ENCODE measurements around the gene AZU1.
"Not testable (repeated sequence)": the region's sequence is repeated elsewhere in the genome, so short reads cannot be mapped to it uniquely, and the experiment has no call there.

AZU1 gene

GRCh38 chr19:810077-810855 is 17.4 kb upstream of the AZU1 start:
- no peak for DNase-seq (ENCODE audit: low read depth in 1 of 2, low spot score in 1 of 2)

- no peak for DNase-seq (ENCODE audit: low read depth in 1 of 2, low spot score in 1 of 2)
Measured at GRCh38 chr19:810883-811489, 16.7 kb upstream of the AZU1 start.

GRCh38 chr19:811506-812048 is 16.1 kb upstream of the AZU1 start:
- DNase-seq (ENCODE audit: low read depth in 1 of 2, low spot score in 1 of 2) = no peak

GRCh38 chr19:812049-812746 is 15.4 kb upstream of the AZU1 start:
- DNase-seq (ENCODE audit: low read depth in 1 of 2, low spot score in 1 of 2) = no peak

GRCh38 chr19:812747-813218 is 14.9 kb upstream of the AZU1 start:
- no peak for DNase-seq (ENCODE audit: low read depth in 1 of 2, low spot score in 1 of 2)

- DNase-seq (ENCODE audit: low read depth in 1 of 2, low spot score in 1 of 2) = no peak
Measured at GRCh38 chr19:813219-814151, 14.2 kb upstream of the AZU1 start.

GRCh38 chr19:814152-815078 is 13.2 kb upstream of the AZU1 start:
- DNase-seq (ENCODE audit: low read depth in 1 of 2, low spot score in 1 of 2) = no peak

GRCh38 chr19:815079-815774 is 12.4 kb upstream of the AZU1 start:
- no peak for DNase-seq (ENCODE audit: low read depth in 1 of 2, low spot score in 1 of 2)

- DNase-seq (ENCODE audit: low read depth in 1 of 2, low spot score in 1 of 2) = no peak
Measured at GRCh38 chr19:815775-816499, 11.7 kb upstream of the AZU1 start.

GRCh38 chr19:816500-816857 is 11.2 kb upstream of the AZU1 start:
- no peak for DNase-seq (ENCODE audit: low read depth in 1 of 2, low spot score in 1 of 2)

- not testable (repeated sequence) for DNase-seq (ENCODE audit: low read depth in 1 of 2, low spot score in 1 of 2)
Measured at GRCh38 chr19:820212-820611, 7.4 kb upstream of the AZU1 start.

- DNase-seq (ENCODE audit: low read depth in 1 of 2, low spot score in 1 of 2) = no peak
Measured at GRCh38 chr19:821231-821824, 6.3 kb upstream of the AZU1 start.

- DNase-seq (ENCODE audit: low read depth in 1 of 2, low spot score in 1 of 2) = no peak
Measured at GRCh38 chr19:821825-822503, 5.7 kb upstream of the AZU1 start, which contains the start of gene PLPPR3. TSS of gene PLPPR3 (minus strand) at chr19:821955. CDS start at chr19:821559, 396 bp downstream.

GRCh38 chr19:823565-824121 is 4.0 kb upstream of the AZU1 start:
- DNase-seq (ENCODE audit: low read depth in 1 of 2, low spot score in 1 of 2) = no peak

- DNase-seq (ENCODE audit: low read depth in 1 of 2, low spot score in 1 of 2) = no peak
Measured at GRCh38 chr19:824885-825284, 2.8 kb upstream of the AZU1 start.

GRCh38 chr19:825897-826644 is 1.6 kb upstream of the AZU1 start:
- no peak for DNase-seq (ENCODE audit: low read depth in 1 of 2, low spot score in 1 of 2)

Measured in activated CD4-positive, alpha-beta T cell treated with anti-CD3 and anti-CD28 coated beads, Interleukin-2, amount 50 U/mL, for 24 hours (primary cell).